Renal cortex interstitium (tissue), 15 donors: Measurements from ENCODE around the gene GAS2L1. TPM values are rescaled to one million over a fixed set of nuclear protein-coding genes. Genes with fewer than 3 reads are reported as not detected.
A peak's percentile ranks its signal among the peaks of the same experiment; 100 is the strongest.

Experiments
- DNase-seq, 11 donors: peaks; one replicate each; pipeline ENCODE4 v3.0.0-alpha.2; 2013; ENCODE audit warnings: low read depth in 9 of 11, low spot score in 4 of 11; ENCODE audit errors: extremely low read depth in 1 of 11
- long read RNA-seq, 16 experiments: transcript quantifications; one replicate each; lab custom pipeline, GENCODE V29; 2026
- polyA plus RNA-seq, 3 donors: library from polyadenylated mRNA; unstranded; fragments of 120-200 nt; gene quantifications; one replicate each; pipeline ENCODE4 v1.2.1, GENCODE V29; 2013; ENCODE audit not compliant: insufficient read length in 3 of 3

The GAS2L1 gene
- 1 to 10 TPM; 5.5 to 9.1 (median 7.3) TPM for polyA plus RNA-seq
- long read RNA-seq, donor 1, partial matches to known transcripts: 0 of 2 reads
- long read RNA-seq, donor 1, other reads (novel, unspliced or antisense): 0 of 2 reads
- long read RNA-seq, donor 2, partial matches to known transcripts: 0 of 4 reads
- long read RNA-seq, donor 2, other reads (novel, unspliced or antisense): 0 of 4 reads
- long read RNA-seq, donor 3, partial matches to known transcripts: 0 of 6 reads
- long read RNA-seq, donor 3, other reads (novel, unspliced or antisense): 0 of 6 reads
- long read RNA-seq, donor 4, partial matches to known transcripts: 0 of 4 reads
- long read RNA-seq, donor 4, other reads (novel, unspliced or antisense): 0 of 4 reads
- long read RNA-seq, donor 5, transcript GAS2L1-208 (6 exons, 2,925 nt): major isoform, 6 of 10 reads
- long read RNA-seq, donor 5, partial matches to known transcripts: 0 of 10 reads
- long read RNA-seq, donor 5, other reads (novel, unspliced or antisense): 0 of 10 reads
- long read RNA-seq, donor 6, partial matches to known transcripts: 0 of 4 reads
- long read RNA-seq, donor 6, other reads (novel, unspliced or antisense): 0 of 4 reads
- long read RNA-seq, donor 7, partial matches to known transcripts: 0 of 3 reads
- long read RNA-seq, donor 7, other reads (novel, unspliced or antisense): 0 of 3 reads
- long read RNA-seq, donor 8, partial matches to known transcripts: 0 of 5 reads
- long read RNA-seq, donor 8, other reads (novel, unspliced or antisense): 0 of 5 reads
- long read RNA-seq, donor 9, partial matches to known transcripts: 0 of 7 reads
- long read RNA-seq, donor 9, other reads (novel, unspliced or antisense): 0 of 7 reads
- long read RNA-seq, donor 10, partial matches to known transcripts: 0 of 4 reads
- long read RNA-seq, donor 10, other reads (novel, unspliced or antisense): 0 of 4 reads
- long read RNA-seq, donor 11, partial matches to known transcripts: 0 of 2 reads
- long read RNA-seq, donor 11, other reads (novel, unspliced or antisense): 0 of 2 reads
- long read RNA-seq, donor 12, partial matches to known transcripts: 0 of 2 reads
- long read RNA-seq, donor 12, other reads (novel, unspliced or antisense): 0 of 2 reads
- long read RNA-seq, donor 13, partial matches to known transcripts: 13 of 20 reads
- long read RNA-seq, donor 13, other reads (novel, unspliced or antisense): 0 of 20 reads
- long read RNA-seq, donor 14, partial matches to known transcripts: 0 of 2 reads
- long read RNA-seq, donor 14, other reads (novel, unspliced or antisense): 0 of 2 reads
- long read RNA-seq, donor 15, partial matches to known transcripts: 0 of 2 reads
- long read RNA-seq, donor 15, other reads (novel, unspliced or antisense): 0 of 2 reads
- long read RNA-seq, donor 16, transcript GAS2L1-209 (5 exons, 3,382 nt): major isoform, 10 of 14 reads
- long read RNA-seq, donor 16, partial matches to known transcripts: 0 of 14 reads
- long read RNA-seq, donor 16, other reads (novel, unspliced or antisense): 0 of 14 reads

GRCh38 chr22:29306175-29306834, at the start of gene GAS2L1:
Gene GAS2L1 (plus strand): TSS chr22:29306650. CDS start chr22:29308106, 1,456 bp downstream.
- peak in 7 of 11 donors; percentile 55 to 78 (median 76) for DNase-seq

DNA sequence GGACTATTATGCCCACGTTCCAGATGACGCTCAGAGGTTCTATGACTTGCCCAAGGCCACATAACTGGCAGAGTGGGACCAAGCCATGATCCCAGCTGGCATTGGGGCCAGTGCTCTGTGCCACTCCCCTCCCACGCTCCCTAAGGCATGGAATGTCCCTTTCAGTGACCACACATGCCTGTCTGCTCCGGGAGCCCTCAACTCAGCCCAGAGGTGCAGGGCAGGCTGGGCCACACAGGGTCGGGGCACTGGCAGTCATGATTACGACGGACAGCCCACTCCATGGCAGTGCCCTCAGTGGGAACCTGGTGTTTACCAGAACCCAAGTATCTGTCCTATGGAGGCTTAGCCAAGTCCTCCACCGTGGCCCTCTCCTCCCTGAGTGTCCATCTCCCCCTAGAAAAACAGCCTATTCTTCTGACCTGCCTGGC, 48.7 kb upstream of the GAS2L1 start:
- DNase-seq: no peak

- no peak for DNase-seq
These were observed 47.8 kb upstream of the GAS2L1 start for GRCh38 chr22:29258407-29259252.

GRCh38 chr22:29259253-29259899, 47.1 kb upstream of the GAS2L1 start:
- no peak for DNase-seq

DNA sequence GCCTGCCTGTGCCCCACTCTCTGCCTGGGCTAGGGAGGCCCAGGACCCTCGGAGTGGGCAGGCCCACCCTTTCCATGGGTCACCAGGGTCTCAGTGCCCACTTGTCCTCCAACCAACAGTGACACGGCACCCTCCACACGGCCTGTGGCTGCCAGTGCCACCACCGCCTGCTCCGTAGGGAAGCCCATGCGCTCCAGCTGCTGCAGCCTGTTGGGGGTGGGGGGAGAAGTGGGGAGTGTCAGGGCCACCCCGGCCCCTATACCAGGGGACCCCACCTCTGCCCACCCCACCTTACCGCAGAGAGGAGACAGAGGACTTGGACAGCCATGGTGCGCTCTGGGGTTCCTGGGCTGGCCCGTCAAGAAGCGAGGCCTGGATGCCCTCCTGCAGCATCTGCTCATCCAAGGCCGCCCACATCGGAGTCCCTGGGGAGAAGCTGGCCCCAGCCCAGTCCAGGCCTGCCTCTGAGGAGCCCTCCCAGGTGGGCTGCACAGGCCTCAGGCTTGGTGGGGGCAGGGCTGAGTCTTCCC, 46.4 kb upstream of the GAS2L1 start:
- no peak for DNase-seq

DNA sequence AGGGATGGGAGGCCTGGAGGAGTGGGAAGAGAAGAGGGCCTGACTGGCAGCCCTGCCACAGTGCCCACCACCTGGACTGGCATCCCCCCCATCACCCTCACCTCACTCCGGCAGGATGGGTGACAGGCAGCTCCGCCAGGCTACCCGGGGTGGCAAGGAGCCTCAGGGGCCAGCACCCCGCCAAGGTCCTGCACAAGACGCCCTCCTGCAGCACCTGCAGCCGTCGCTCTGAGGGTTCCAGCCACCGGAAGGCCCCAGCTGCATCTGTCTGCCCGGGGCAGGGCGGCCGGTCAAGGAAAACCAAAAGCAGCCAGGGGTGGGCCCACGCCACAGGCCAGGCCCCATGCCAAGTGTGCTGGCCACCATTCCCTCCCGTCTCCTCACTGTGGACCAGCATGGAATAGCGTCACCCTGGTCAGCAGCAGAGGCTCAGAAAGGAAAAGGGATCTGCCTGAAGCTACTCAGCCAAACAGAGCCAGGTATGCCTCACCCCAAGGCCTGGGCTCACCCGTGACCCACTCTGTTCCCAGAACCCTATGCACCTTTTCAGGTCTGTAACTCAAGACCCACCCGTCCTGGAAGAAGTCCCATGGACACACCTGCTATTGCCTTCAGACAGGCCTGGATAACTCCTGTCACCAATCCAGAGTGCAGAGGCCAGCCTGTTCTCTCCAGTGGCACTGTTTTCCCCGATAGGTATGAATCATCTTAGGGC, 45.7 kb upstream of the GAS2L1 start:
- DNase-seq: no peak

DNA sequence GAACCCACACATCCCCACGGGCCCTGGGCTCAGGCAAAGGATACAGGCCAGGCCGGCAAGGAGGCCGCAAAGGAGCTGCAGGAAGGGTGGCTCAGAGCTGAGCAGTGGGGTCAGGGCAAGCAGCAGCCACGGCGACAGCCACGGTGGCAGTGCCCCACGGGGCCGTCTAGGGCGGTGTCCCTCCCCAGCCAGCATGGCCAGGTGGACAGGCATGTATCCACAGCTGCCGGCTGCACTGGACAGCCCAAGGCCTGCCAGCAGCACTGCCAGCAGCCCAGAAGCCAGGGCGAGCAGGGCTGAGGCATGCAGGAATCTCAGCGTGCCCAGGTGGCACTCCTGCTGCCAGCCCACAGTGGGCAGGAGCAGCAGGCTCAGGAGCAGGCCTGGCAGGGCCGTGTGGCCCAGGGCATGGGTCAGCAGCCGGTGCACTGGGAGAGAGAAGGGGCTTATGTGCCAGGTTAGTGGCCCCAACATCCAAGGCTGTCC, 42.6 kb upstream of the GAS2L1 start:
- DNase-seq: no peak

DNA sequence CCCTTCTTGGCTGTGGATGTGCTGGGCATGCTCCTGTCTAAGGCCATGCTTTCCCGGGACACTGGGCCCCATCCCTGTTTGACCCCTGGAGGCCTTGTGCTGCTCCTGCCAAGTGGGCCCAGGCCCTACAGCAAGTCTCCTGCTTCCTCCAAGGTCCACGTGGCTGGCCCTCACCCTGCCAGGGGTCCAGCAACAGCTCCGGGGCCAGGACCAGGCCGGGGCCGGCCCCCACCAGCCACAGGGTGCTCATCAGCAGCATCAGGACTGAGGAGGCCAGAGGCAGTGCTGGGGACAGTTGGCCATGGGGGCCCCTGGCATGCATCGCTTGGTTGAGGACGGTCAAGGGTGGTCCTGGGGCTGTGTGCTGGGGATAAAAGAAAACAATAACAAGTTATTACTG, 41.1 kb upstream of the GAS2L1 start:
- no peak for DNase-seq

DNA sequence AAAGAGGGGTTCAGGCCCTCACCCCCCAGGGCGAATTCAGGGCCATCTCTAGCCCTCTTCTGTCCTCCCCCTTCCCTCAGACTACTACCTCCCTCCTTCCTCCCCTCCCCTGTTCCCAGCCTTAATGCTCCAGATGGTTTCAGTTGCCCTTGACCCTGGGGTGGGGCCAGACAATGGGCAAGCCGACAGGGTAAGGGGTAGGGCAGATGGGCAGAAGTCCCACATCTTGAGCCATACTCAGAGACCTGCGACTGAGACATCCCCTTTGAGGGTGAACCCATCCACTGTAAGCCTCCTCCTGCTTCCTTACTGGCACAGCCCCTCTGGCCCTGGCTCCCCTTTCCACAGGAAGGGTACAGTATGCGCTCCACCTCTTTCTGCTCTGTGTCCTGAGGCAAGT, 40.5 kb upstream of the GAS2L1 start:
- no peak for DNase-seq

GRCh38 chr22:29266564-29267461, 39.6 kb upstream of the GAS2L1 start:
- DNase-seq: no peak

DNA sequence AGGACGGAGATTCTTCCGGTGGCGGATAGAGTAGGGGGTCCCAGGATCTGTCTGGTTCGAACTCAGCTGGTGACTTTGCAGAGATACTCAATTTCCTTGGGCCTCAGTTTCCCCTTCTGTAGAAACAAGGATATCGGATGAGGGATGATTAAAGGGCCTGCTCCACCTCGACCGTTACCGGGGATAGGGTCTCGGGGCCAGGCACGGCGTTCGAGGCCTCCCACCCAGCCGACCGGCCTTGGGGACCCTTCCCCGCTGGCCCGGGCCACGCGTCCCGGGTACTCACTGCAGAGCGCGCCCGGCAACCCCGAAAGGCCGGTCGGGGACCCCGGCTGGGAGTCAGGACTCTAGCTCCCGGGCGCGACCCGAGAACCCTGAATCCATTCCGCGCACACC, 39.0 kb upstream of the GAS2L1 start:
- DNase-seq: no peak

DNA sequence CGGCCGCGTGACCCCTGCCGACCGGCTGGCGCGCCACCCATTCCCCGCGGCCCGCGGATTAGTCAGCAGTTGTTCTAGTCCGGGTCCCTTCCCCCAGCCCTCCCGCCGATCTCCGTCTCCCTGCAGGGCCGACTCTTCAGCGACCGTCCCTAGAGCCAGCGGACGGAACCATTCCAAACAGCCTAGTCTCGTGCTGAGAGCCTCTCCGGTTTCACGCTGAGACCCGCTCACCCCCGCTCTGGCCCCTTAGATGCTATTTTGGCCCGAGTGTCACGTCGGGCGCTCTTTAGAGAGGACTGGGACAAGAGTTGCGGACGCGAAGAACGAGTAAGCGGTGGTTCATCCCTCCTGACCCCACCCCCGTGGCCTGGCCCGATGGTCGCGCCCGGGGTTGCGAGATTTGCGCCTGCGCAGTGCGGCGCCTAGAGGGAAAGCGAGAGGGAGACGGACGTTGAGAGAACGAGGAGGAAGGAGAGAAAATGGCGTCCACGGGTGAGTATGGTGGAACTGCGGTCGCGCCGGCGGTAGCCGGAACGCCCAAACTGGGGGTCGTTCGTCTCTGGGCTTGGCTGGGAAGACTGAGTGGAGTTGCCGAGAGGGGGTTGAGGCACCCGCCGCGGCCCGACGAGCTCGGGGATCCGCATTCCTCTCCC, 38.5 kb upstream of the GAS2L1 start, which contains the start of the genes EWSR1 and RHBDD3:
Gene EWSR1 (plus strand): TSS at position 411 of the 653 bp plus-strand sequence. CDS start 69 bp downstream, at position 480.
Gene RHBDD3 (minus strand): TSS at position 124 of the 653 bp plus-strand sequence. CDS start 2,355 bp downstream, outside the sequence.
- DNase-seq: peak; percentile 82 to 99 (median 92)

- peak in 6 of 11 donors; percentile 29 to 55 (median 42) for DNase-seq
These were observed 37.8 kb upstream of the GAS2L1 start for GRCh38 chr22:29268511-29269229.
